ENCODE results near the gene ANKAR.

DNA sequence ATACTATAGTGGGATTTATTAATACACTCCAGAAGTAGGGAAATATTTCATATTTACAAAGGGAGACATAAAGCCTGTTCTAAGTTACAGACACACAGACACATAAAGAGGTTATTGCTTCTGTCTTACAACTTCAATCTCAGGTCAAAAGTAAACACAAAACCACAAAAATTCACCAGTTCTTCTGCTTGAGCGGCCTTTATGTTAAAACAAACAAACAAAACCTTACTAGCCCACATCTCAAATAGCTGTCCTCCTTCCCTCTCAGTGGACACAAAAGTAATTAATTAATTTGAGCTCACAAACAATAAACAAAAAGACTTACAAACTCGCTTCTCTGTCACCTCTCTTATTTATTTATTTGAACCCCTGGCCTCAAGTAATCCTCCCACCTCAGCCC is 14.7 kb upstream of the ANKAR start:
- TF ChIP-seq, protein P1, sequence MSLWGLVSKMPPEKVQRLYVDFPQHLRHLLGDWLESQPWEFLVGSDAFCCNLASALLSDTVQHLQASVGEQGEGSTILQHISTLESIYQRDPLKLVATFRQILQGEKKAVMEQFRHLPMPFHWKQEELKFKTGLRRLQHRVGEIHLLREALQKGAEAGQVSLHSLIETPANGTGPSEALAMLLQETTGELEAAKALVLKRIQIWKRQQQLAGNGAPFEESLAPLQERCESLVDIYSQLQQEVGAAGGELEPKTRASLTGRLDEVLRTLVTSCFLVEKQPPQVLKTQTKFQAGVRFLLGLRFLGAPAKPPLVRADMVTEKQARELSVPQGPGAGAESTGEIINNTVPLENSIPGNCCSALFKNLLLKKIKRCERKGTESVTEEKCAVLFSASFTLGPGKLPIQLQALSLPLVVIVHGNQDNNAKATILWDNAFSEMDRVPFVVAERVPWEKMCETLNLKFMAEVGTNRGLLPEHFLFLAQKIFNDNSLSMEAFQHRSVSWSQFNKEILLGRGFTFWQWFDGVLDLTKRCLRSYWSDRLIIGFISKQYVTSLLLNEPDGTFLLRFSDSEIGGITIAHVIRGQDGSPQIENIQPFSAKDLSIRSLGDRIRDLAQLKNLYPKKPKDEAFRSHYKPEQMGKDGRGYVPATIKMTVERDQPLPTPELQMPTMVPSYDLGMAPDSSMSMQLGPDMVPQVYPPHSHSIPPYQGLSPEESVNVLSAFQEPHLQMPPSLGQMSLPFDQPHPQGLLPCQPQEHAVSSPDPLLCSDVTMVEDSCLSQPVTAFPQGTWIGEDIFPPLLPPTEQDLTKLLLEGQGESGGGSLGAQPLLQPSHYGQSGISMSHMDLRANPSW (CRISPR knock-in tag; conservative IDR thresholded peaks at IDR 0.05; ENCODE audit: low read depth): no peak
- TF ChIP-seq, protein P2, sequence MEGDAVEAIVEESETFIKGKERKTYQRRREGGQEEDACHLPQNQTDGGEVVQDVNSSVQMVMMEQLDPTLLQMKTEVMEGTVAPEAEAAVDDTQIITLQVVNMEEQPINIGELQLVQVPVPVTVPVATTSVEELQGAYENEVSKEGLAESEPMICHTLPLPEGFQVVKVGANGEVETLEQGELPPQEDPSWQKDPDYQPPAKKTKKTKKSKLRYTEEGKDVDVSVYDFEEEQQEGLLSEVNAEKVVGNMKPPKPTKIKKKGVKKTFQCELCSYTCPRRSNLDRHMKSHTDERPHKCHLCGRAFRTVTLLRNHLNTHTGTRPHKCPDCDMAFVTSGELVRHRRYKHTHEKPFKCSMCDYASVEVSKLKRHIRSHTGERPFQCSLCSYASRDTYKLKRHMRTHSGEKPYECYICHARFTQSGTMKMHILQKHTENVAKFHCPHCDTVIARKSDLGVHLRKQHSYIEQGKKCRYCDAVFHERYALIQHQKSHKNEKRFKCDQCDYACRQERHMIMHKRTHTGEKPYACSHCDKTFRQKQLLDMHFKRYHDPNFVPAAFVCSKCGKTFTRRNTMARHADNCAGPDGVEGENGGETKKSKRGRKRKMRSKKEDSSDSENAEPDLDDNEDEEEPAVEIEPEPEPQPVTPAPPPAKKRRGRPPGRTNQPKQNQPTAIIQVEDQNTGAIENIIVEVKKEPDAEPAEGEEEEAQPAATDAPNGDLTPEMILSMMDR (IDR thresholded peaks at IDR 0.05): no peak
- TF ChIP-seq, protein P3, sequence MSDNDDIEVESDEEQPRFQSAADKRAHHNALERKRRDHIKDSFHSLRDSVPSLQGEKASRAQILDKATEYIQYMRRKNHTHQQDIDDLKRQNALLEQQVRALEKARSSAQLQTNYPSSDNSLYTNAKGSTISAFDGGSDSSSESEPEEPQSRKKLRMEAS (CRISPR knock-in tag; IDR thresholded peaks at IDR 0.05): no peak
- TF ChIP-seq, protein P4, sequence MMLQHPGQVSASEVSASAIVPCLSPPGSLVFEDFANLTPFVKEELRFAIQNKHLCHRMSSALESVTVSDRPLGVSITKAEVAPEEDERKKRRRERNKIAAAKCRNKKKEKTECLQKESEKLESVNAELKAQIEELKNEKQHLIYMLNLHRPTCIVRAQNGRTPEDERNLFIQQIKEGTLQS (CRISPR knock-in tag; conservative IDR thresholded peaks at IDR 0.05): no peak
- TF ChIP-seq RELA (CRISPR knock-in tag; IDR thresholded peaks at IDR 0.05; ENCODE audit: borderline replicate concordance) (no peak), FOXP1 (CRISPR knock-in tag; IDR thresholded peaks at IDR 0.05; ENCODE audit: borderline replicate concordance) (no peak), NR2C2 (CRISPR knock-in tag; IDR thresholded peaks at IDR 0.05) (no peak), MXD4 (CRISPR knock-in tag; IDR thresholded peaks at IDR 0.05; ENCODE audit: borderline replicate concordance) (no peak), ELF4 (CRISPR knock-in tag; IDR thresholded peaks at IDR 0.05; ENCODE audit: low read depth) (no peak)
- TF ChIP-seq, protein P5, sequence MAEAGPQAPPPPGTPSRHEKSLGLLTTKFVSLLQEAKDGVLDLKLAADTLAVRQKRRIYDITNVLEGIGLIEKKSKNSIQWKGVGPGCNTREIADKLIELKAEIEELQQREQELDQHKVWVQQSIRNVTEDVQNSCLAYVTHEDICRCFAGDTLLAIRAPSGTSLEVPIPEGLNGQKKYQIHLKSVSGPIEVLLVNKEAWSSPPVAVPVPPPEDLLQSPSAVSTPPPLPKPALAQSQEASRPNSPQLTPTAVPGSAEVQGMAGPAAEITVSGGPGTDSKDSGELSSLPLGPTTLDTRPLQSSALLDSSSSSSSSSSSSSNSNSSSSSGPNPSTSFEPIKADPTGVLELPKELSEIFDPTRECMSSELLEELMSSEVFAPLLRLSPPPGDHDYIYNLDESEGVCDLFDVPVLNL (CRISPR knock-in tag; IDR thresholded peaks at IDR 0.05; ENCODE audit: borderline replicate concordance, low read depth): no peak
- TF ChIP-seq, protein P6, sequence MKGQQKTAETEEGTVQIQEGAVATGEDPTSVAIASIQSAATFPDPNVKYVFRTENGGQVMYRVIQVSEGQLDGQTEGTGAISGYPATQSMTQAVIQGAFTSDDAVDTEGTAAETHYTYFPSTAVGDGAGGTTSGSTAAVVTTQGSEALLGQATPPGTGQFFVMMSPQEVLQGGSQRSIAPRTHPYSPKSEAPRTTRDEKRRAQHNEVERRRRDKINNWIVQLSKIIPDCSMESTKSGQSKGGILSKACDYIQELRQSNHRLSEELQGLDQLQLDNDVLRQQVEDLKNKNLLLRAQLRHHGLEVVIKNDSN (CRISPR knock-in tag; IDR thresholded peaks at IDR 0.05): no peak

Measured in WTC11 (cell line).